ENCODE measurements around the gene RYR2.
"Not testable (repeated sequence)": the region's sequence is repeated elsewhere in the genome, so short reads cannot be mapped to it uniquely, and the experiment has no call there.

Gene RYR2

GRCh38 chr1:237149857-237150256 is 107.9 kb downstream of the RYR2 start:
- Histone ChIP-seq H4K20me1 (ENCODE audit: insufficient read depth, low read length) (no peaks in the 10 kb centered on the region), H3K4me2 (ENCODE audit: low read length) (no peak overlapping the region), H2AFZ (ENCODE audit: low read length) (no peak overlapping the region), H3K9me2 (ENCODE audit: low read depth, low read length) (no peaks in the 10 kb centered on the region), H3F3A (ENCODE audit: insufficient read depth, low read length) (no peaks in the 10 kb centered on the region), H3K9ac (ENCODE audit: low read length) (no peak overlapping the region), H3K27ac (ENCODE audit: low read depth, low read length, poor library complexity, severe bottlenecking) (no peak overlapping the region), H3K4me1 (ENCODE audit: insufficient read depth, low read length, severe bottlenecking) (no peaks in the 10 kb centered on the region), H3K4me3 (ENCODE audit: low read depth, low read length, poor library complexity, severe bottlenecking) (no peak overlapping the region), H3K27me3 (ENCODE audit: insufficient read depth, low read length) (no peaks in the 10 kb centered on the region), H3K79me2 (ENCODE audit: insufficient read depth, low read length) (no peaks in the 10 kb centered on the region), H3K36me3 (ENCODE audit: insufficient read depth, low read length) (no peaks in the 10 kb centered on the region), H3K9me3 (ENCODE audit: low read length) (no peaks in the 10 kb centered on the region)
- TF ChIP-seq EZH2 (IDR thresholded peaks at IDR 0.05; ENCODE audit: borderline replicate concordance, low read length) (no peak), CTCF (IDR thresholded peaks at IDR 0.05; ENCODE audit: low read length) (no peak)

- H3K4me2 ChIP-seq (ENCODE audit: low read length); H3K79me2 ChIP-seq (ENCODE audit: insufficient read depth, low read length); H3K36me3 ChIP-seq (ENCODE audit: insufficient read depth, low read length); H4K20me1 ChIP-seq (ENCODE audit: insufficient read depth, low read length); H3K9me3 ChIP-seq (ENCODE audit: low read length); H3K9me2 ChIP-seq (ENCODE audit: low read depth, low read length); H2AFZ ChIP-seq (ENCODE audit: low read length); H3K27ac ChIP-seq (ENCODE audit: low read depth, low read length, poor library complexity, severe bottlenecking); H3K9ac ChIP-seq (ENCODE audit: low read length); H3K4me3 ChIP-seq (ENCODE audit: low read depth, low read length, poor library complexity, severe bottlenecking); H3F3A ChIP-seq (ENCODE audit: insufficient read depth, low read length); H3K4me1 ChIP-seq (ENCODE audit: insufficient read depth, low read length, severe bottlenecking); H3K27me3 ChIP-seq (ENCODE audit: insufficient read depth, low read length): not testable (repeated sequence)
These were observed 110.0 kb downstream of the RYR2 start for GRCh38 chr1:237151979-237152378.

GRCh38 chr1:237152506-237153335 is 110.7 kb downstream of the RYR2 start:
- TF ChIP-seq CTCF (IDR thresholded peaks at IDR 0.05; ENCODE audit: low read length): no peak
- TF ChIP-seq EZH2 (IDR thresholded peaks at IDR 0.05; ENCODE audit: borderline replicate concordance, low read length): no peak
- no peaks in the 10 kb centered on the region for H3K9me3 ChIP-seq (ENCODE audit: low read length)
- H3K27ac ChIP-seq (ENCODE audit: low read depth, low read length, poor library complexity, severe bottlenecking): no peak overlapping the region
- H4K20me1 ChIP-seq (ENCODE audit: insufficient read depth, low read length): no peaks in the 10 kb centered on the region
- no peaks in the 10 kb centered on the region for H3K79me2 ChIP-seq (ENCODE audit: insufficient read depth, low read length)
- H3K27me3 ChIP-seq (ENCODE audit: insufficient read depth, low read length): no peaks in the 10 kb centered on the region
- H3F3A ChIP-seq (ENCODE audit: insufficient read depth, low read length): no peaks in the 10 kb centered on the region
- H3K4me3 ChIP-seq (ENCODE audit: low read depth, low read length, poor library complexity, severe bottlenecking): no peak overlapping the region
- no peak overlapping the region for H3K9ac ChIP-seq (ENCODE audit: low read length)
- no peaks in the 10 kb centered on the region for H3K36me3 ChIP-seq (ENCODE audit: insufficient read depth, low read length)
- H3K4me1 ChIP-seq (ENCODE audit: insufficient read depth, low read length, severe bottlenecking): no peaks in the 10 kb centered on the region
- H3K4me2 ChIP-seq (ENCODE audit: low read length): no peak overlapping the region
- H3K9me2 ChIP-seq (ENCODE audit: low read depth, low read length): no peaks in the 10 kb centered on the region
- no peak overlapping the region for H2AFZ ChIP-seq (ENCODE audit: low read length)

DNA sequence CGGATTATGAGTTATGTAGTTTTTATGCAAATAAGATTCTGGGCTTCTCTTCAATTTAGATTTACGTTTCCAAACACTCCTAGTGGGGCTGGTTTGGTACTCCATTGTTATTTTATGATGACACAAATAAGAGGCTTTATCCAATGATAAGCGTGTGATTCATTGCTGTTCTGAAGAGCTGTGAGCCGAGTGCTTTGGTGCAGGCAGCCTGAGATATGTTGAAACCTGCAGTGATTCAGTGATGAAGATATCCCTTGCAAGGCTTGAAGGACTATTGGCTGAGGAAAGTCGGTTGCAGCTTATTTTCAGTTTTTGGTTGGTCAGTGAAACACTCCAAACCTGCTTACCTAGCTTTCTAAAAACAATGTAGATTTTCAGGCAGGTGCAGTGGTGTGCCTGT is 112.2 kb downstream of the RYR2 start:
- Histone ChIP-seq H3K36me3 (ENCODE audit: insufficient read depth, low read length) (no peaks in the 10 kb centered on the region), H3K9me2 (ENCODE audit: low read depth, low read length) (no peaks in the 10 kb centered on the region), H3K27ac (ENCODE audit: low read depth, low read length, poor library complexity, severe bottlenecking) (no peak overlapping the region), H4K20me1 (ENCODE audit: insufficient read depth, low read length) (no peaks in the 10 kb centered on the region), H3K4me2 (ENCODE audit: low read length) (no peak overlapping the region), H3K4me1 (ENCODE audit: insufficient read depth, low read length, severe bottlenecking) (no peaks in the 10 kb centered on the region), H3K4me3 (ENCODE audit: low read depth, low read length, poor library complexity, severe bottlenecking) (no peak overlapping the region), H3K9ac (ENCODE audit: low read length) (no peak overlapping the region), H3K79me2 (ENCODE audit: insufficient read depth, low read length) (no peaks in the 10 kb centered on the region), H3K27me3 (ENCODE audit: insufficient read depth, low read length) (no peaks in the 10 kb centered on the region), H2AFZ (ENCODE audit: low read length) (no peak overlapping the region), H3K9me3 (ENCODE audit: low read length) (no peaks in the 10 kb centered on the region), H3F3A (ENCODE audit: insufficient read depth, low read length) (no peaks in the 10 kb centered on the region)
- TF ChIP-seq CTCF (IDR thresholded peaks at IDR 0.05; ENCODE audit: low read length) (no peak), EZH2 (IDR thresholded peaks at IDR 0.05; ENCODE audit: borderline replicate concordance, low read length) (no peak)
